T47D (cell line): Measurements from ENCODE around the gene CRACDL.
"Not testable (repeated sequence)": the region's sequence is repeated elsewhere in the genome, so short reads cannot be mapped to it uniquely, and the experiment has no call there.

ENCODE experiments used
- DNase-seq, 2 experiments: peaks; one replicate each; pipeline versions ENCODE4 v3.0.0 to v3.0.0-alpha.2; 2011 to 2012; ENCODE audit warnings: low read depth in 1 of 2, low spot score in 1 of 2
- JUND ChIP-seq: IDR thresholded peaks from 2 replicates; pipeline ENCODE4 v1.6.1; 2012; ENCODE audit warnings: low read depth
- in situ Hi-C: cut with HindIII; loops from 2 replicates; pipeline ENCODE4 v1.10.0; 2016; ENCODE audit warnings: low sequenced_read_pairs, low pct_unique_long_range_greater_than_20kb

The CRACDL gene

DNA sequence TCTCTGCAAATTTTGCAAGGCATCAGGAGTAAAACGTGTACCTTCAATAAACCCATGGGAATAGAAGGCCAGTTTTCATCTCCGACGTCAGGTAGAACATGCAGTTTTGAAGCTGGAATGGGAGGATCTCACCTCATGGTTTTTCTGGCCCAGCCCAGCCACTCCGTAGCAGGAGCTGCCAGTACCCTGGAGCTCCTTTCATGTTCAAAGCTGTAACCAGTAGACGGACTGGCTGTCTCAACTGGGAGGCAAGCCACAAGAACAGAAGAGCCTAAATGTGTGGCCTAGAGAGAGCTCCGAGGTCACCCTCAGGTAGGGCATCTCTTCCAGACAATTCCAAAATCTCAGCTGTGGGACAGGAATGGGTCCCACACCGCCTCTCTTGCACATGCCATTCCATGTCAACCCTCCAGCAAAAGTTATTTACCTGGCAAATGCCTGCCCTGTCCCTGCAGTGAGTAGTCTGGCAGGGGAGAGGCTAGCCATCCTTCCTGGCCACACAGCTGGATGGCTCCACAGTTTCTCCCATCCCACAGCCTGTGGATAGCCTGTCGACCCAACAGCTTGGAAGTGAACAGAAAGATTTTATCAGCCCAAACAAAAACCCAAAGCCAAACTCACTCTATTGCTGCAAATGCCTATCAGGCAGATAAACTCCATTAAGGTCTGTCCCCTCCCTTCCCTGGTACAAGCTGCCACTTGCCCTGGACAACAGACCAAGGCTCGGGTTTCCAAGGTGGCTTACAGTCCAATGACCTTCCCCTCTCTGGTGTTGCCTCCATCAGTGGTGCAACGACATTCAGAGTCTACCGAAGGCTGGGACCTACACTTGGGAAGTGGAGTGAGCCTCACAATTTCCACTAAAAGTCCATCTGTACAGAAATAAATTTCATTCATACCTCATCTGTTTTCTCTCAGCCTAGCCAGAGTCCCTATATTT, 27.8 kb downstream of the CRACDL start:
- no peak for TF ChIP-seq JUND
- peak in 1 of 2 experiments; percentile 6 for DNase-seq
- in situ Hi-C loops, result no loop called here

GRCh38 chr2:98907385-98907784, 28.6 kb downstream of the CRACDL start:
- in situ Hi-C loops, result no loop called here
- DNase-seq, result no peak
- no peak for TF ChIP-seq JUND

DNA sequence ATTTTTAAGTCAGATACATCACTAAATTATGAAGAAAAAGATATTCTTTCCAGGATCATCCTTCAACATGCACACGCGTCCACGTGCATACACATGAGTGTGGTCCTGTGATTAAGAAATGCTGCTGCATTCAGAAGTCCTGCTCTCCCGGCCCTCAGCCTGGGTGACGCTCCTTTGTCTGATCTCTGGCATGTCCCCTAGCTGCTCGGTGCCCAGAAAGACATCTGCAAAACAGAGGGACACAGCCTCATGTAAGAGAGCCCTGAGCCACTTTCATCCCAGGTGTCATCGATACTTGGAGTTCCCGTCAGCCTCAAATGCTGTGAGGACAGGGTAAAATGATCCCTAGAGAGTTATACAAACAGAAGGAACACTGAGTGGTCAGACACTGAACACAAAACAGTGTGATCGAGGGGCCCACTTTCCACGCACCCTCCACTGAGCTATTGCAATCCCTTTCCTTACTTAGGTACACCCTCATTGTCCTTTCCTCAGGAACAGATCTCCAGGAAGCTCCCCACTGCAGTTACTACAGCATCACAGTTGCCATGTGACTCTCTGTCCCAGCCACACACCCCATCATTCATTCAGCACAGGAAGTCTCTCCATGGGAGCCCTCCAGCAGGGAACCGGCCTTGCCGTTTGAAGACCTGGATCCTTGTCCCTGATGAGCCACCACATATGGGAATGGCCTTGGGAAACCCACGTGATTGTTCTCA, 32.1 kb downstream of the CRACDL start:
- in situ Hi-C loops, result no loop called here
- TF ChIP-seq JUND, result no peak
- no peak for DNase-seq

DNA sequence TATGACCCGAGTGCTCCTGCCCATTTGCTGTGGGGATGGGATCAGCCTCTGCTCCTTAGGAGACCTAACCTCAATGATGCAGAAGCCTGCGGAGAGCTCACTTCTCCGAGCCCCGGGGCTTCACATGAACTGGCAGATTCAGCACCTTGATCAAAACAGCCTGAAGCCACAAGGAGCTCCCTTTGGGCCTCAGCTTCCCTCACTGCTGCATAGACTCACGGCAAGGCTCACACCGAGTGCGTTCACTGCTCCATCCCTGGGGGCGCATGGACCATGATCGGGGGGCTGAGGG, 33.0 kb downstream of the CRACDL start:
- in situ Hi-C loops, result no loop called here
- no peak for TF ChIP-seq JUND
- DNase-seq, result no peak

DNA sequence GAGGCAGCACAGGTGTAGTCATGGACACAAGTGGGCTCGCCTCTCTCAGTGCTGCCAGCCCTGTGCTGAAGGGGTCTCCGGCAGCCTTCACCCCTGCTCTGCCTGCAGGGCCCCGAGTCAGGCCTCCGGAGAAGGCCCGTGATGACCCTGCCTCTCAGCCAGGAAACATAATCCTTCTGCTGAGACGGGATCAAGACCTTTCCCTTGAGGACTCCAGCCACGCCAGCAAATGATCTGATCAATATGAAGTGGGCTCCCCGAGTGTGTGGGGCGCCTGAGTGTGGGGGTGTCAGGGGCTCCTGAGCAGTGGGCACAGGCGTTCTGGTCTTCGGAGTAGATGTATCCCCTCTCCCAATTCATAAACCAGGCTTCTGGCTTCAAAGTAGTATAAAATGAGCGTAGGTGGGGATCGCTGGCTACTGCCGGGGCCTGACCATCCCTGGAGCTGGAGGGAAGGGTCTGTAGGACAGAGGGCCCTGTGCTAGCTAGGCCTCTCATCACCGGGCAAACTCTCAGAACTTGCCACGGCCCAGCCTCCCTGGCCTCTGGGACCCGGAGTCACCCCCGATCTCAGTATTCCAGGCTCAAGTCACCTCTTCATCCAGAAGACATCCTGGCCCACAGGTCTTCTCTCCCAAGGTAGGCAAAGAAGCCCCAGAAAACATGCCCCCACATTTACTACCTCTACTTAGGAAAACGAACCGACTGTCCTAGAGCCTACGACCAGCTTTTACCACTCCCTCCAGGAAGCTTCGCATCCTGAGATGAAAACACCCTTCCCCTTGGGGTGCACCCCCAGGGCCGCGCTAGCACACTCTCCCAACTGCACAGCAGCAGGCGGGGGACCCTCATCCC, 33.6 kb downstream of the CRACDL start:
- TF ChIP-seq JUND, result no peak
- no peak for DNase-seq
- in situ Hi-C loops, result no loop called here

DNA sequence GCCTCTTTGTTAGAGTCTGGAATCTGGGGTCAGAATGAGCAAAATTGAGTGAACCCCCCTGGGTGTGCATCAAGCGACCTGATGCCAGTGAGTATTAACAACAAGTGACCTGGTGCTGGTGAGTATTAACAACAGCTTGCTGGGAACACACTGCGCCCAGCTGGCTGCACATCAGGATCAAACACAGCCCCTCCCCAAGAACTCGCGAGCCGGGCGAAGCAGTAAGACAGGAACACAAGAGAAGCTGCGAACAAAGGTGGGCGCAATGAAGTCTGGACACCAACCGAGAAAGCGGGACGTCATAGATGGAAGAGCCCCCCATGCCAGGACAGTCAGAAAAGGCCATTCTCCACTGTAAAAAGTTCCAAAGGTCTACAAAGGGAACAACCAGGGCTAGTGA, 34.3 kb downstream of the CRACDL start:
- no peak for TF ChIP-seq JUND
- DNase-seq, result no peak
- in situ Hi-C loops, result no loop called here

GRCh38 chr2:98901291-98901690, 34.7 kb downstream of the CRACDL start:
- in situ Hi-C loops, result no loop called here
- TF ChIP-seq JUND, result no peak
- DNase-seq, result no peak

GRCh38 chr2:98900721-98901120, 35.3 kb downstream of the CRACDL start:
- DNase-seq, result no peak
- TF ChIP-seq JUND, result no peak
- in situ Hi-C loops, result no loop called here

- DNase-seq, in situ Hi-C loops: not testable (repeated sequence)
Measured at GRCh38 chr2:98899703-98900078, 36.3 kb downstream of the CRACDL start.

GRCh38 chr2:98899041-98899702, 36.9 kb downstream of the CRACDL start:
- DNase-seq, result no peak
- TF ChIP-seq JUND, result no peak
- in situ Hi-C loops, result no loop called here

- in situ Hi-C loops, result no loop called here
- TF ChIP-seq JUND, result no peak
- DNase-seq, result no peak
Measured at GRCh38 chr2:98898423-98898841, 37.6 kb downstream of the CRACDL start.

DNA sequence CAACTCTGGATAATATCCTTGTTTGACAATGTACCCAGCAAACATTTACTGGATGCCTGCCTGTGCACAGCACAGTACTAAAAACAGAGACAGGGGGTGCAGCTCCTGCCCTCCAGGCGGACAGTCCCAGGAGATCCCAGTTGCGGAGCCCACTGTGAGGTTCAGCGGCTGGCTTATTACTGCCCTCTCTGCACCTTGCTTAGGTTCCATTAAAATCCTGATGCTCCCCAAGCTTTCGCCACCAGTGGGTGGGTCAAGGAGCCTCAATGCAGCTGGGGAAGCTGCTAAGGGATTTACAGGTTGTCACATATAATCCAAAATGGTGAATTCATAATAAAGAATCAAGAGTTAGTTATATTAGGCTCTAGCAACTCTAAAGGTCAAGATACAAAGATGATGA, 38.3 kb downstream of the CRACDL start:
- no peak for DNase-seq
- no peak for TF ChIP-seq JUND

More for the DNA sequence above, 38.3 kb downstream of the CRACDL start:
- in situ Hi-C loops, result no loop called here
